HFFc6 (cell line): ENCODE results near the gene PTBP1. TPM values are rescaled to one million over a fixed set of nuclear protein-coding genes. Genes with fewer than 3 reads are reported as not detected.

Experiments used
- DNase-seq: peaks from one replicate; pipeline ENCODE4 v3.0.0-alpha.2; 2018
- H3K27ac Mint-ChIP-seq: 2 replicates; pipeline ENCODE4 v1.8.0; 2020; ENCODE audit warnings: mild to moderate bottlenecking, mixed read lengths
- H3K27me3 Mint-ChIP-seq: 2 replicates; pipeline ENCODE4 v1.8.0; 2021; ENCODE audit warnings: mild to moderate bottlenecking, moderate library complexity, mixed read lengths; ENCODE audit not compliant: insufficient read depth
- H3K36me3 Mint-ChIP-seq: 2 replicates; pipeline ENCODE4 v1.8.0; 2021; ENCODE audit warnings: low read depth, mixed read lengths
- H3K4me1 Mint-ChIP-seq: 2 replicates; pipeline ENCODE4 v1.8.0; 2020; ENCODE audit warnings: low read depth, mixed read lengths
- H3K4me3 Mint-ChIP-seq: 2 replicates; pipeline ENCODE4 v1.8.0; 2020; ENCODE audit warnings: mild to moderate bottlenecking, moderate library complexity, mixed read lengths
- H3K9me3 Mint-ChIP-seq: 2 replicates; pipeline ENCODE4 v1.8.0; 2020; ENCODE audit warnings: mild to moderate bottlenecking, mixed read lengths
- CTCF ChIP-seq: fragments of 200-600 bp; sonication (generic); IDR thresholded peaks from 2 replicates; pipeline ENCODE4 v1.5.0; 2021; ENCODE audit warnings: antibody characterized with exemption, mild to moderate bottlenecking
- total RNA-seq, 6 experiments: library from RNA; stranded (reverse); fragmentation: NEBNext Ultra II Directional; extraction: Animal tissue kit (Norgen Biotek cat#: 25700); gene quantifications; 2 replicates in 1 of 6; 3 replicates in 5 of 6; pipeline ENCODE4 v1.2.3, GENCODE V29; 2021

PTBP1 gene
- total RNA-seq, 6 experiments from 2014 or later = 307 to 421 (median 380) TPM

DNA sequence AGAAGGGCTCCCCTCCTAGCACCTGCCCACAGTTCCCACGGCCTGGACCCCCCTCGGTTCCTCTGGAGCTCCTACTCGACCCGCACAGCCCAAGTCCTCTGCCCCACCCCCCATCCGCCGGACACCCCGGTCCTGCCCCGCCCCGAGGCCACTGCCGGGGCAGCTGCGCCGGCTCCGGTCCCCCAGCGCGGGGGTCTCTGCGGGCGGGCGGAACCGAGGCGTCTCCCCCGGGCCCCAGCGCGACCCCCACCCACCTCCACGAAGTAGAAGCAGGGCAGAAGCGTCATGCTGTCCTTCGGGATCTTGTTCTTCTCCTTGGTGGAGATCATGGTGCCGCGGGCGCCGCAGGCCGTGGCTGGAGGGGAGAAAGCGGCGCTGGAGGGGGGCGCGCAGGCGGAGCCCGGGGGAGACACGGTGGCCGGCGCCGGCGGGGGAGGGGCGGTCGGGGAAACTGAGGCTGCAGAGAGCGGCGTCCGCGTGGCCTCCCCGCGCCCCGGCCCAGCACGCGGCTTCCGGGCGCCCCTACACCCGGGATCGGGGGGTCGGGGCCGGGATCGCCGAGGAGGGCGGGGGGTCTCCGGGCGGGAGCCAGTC lies 24.1 kb downstream of the PTBP1 start:
- H3K36me3 Mint-ChIP-seq = peaks cover 6% of the 10 kb centered on the region
- peaks cover 6% of the 10 kb centered on the region for H3K27me3 Mint-ChIP-seq
- no peak for TF ChIP-seq CTCF
- peaks cover 6% of the 10 kb centered on the region for H3K4me1 Mint-ChIP-seq
- no peak for DNase-seq
- H3K9me3 Mint-ChIP-seq = no peaks in the 10 kb centered on the region
- H3K4me3 Mint-ChIP-seq = no peak overlapping the region
- no peak overlapping the region for H3K27ac Mint-ChIP-seq

DNA sequence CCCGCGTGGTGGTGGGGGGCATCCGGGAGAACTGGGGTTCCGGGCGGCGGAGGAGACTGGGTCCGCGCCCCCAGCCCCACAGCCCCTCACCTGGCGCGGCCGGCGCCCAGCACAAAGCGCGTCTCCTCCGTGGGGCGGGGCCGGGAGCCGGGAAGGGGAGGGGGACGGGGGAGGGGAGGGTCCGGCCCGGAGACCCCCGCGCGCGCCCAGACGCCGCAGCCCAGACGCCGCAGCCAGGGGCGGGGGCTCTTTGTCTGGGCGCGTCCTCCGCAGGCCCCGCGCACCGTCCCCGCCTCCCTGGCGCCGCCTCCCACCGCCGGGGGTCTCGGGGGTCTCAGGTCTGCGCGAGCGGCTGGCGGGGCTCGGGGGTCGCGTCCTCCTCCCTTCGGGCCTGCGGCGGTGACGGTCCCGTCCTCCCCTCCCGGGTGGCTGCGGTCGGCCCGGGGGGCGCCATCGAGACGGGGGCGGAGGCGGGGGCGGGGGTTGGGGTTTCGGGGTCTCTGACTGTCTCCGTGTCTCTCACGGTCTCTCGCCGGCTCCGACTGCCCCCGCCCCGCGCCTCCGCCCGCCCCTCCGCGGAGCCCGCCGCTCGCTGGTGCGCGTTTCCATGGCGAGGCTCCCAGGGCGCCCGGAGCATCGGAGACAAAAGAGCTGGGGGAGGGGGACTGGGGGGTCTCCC lies 24.7 kb downstream of the PTBP1 start, which contains the start of gene PLPPR3:
TSS of gene PLPPR3 (minus strand) at position 131 of the 679 bp plus-strand sequence. CDS start 396 bp downstream, outside the sequence.
- no peak for TF ChIP-seq CTCF
- no peaks in the 10 kb centered on the region for H3K9me3 Mint-ChIP-seq
- no peak for DNase-seq
- H3K4me3 Mint-ChIP-seq = no peak within 1 kb of the TSS
- H3K36me3 Mint-ChIP-seq = no peaks in the 10 kb centered on the region
- peaks cover 3% of the 10 kb centered on the region for H3K27me3 Mint-ChIP-seq
- no peak within 1 kb of the TSS for H3K27ac Mint-ChIP-seq
- H3K4me1 Mint-ChIP-seq = peaks cover 6% of the 10 kb centered on the region

DNA sequence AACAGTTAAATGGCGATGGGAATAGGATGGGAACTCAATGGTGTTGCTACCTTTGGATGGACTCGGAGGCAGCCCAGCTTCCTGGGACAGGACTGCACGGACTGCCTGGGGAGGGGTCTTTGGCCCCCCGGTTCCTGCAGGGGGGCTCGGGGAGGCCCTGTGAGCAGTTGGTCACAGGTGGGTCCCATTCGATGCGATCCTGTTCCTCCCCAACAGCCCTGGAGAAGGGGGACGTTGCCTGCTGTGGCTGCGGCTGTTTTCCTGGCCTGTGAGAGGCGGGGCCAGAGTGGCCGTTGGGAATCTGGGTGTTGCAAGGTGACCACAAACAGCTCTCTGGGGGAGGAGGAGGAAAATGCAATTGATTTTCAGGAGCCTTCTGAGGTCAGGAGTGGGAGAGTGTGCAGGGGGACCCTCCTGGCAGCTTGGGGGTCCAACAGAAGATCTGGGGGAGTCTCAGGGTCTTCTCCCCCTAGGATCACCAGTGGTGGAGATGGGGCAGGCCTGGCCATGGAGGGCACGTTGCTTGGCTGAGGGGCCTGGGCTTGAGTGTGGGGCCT lies 26.4 kb downstream of the PTBP1 start:
- no peak for DNase-seq
- Mint-ChIP-seq H3K27me3 (no peaks in the 10 kb centered on the region; the same call in 1 of the 2 replicates), H3K9me3 (no peaks in the 10 kb centered on the region), H3K36me3 (no peaks in the 10 kb centered on the region), H3K27ac (no peak overlapping the region; the same call in 1 of the 2 replicates), H3K4me1 (peaks cover 6% of the 10 kb centered on the region), H3K4me3 (no peak overlapping the region)
- TF ChIP-seq CTCF = no peak

- no peak for TF ChIP-seq CTCF
- Mint-ChIP-seq H3K36me3 (no peaks in the 10 kb centered on the region), H3K27me3 (peaks cover 2% of the 10 kb centered on the region), H3K4me1 (peaks cover 6% of the 10 kb centered on the region), H3K27ac (no peak overlapping the region), H3K9me3 (no peaks in the 10 kb centered on the region), H3K4me3 (no peak overlapping the region)
- DNase-seq = no peak
Observed at GRCh38 chr19:824885-825284, 27.6 kb downstream of the PTBP1 start.

GRCh38 chr19:825897-826644 lies 28.8 kb downstream of the PTBP1 start:
- Mint-ChIP-seq H3K27ac (no peak overlapping the region), H3K4me1 (peaks cover 6% of the 10 kb centered on the region), H3K9me3 (no peaks in the 10 kb centered on the region), H3K4me3 (no peak overlapping the region), H3K36me3 (no peaks in the 10 kb centered on the region), H3K27me3 (peaks cover 2% of the 10 kb centered on the region)
- no peak for TF ChIP-seq CTCF
- DNase-seq = no peak
